ENCODE data around the gene RAET1G.

GRCh38 chr6:149963212-149963461, 40.2 kb upstream of the RAET1G start:
- TF ChIP-seq CTCF (conservative IDR thresholded peaks at IDR 0.05; ENCODE audit: low read length), result no peak
- no peak for TF ChIP-seq EZH2phosphoT487 (IDR thresholded peaks at IDR 0.05; ENCODE audit: borderline replicate concordance, low read depth, low read length)

Measured in OCI-LY7 (cell line).